ENCODE data around the gene HELQ.

GRCh38 chr4:83371235-83371634, 84.4 kb downstream of the HELQ start:
- TF ChIP-seq POLR2A (IDR thresholded peaks at IDR 0.05) (no peak), POLR2AphosphoS5 (IDR thresholded peaks at IDR 0.05) (no peak), EP300 (IDR thresholded peaks at IDR 0.05) (no peak)
- TF ChIP-seq, protein P1, sequence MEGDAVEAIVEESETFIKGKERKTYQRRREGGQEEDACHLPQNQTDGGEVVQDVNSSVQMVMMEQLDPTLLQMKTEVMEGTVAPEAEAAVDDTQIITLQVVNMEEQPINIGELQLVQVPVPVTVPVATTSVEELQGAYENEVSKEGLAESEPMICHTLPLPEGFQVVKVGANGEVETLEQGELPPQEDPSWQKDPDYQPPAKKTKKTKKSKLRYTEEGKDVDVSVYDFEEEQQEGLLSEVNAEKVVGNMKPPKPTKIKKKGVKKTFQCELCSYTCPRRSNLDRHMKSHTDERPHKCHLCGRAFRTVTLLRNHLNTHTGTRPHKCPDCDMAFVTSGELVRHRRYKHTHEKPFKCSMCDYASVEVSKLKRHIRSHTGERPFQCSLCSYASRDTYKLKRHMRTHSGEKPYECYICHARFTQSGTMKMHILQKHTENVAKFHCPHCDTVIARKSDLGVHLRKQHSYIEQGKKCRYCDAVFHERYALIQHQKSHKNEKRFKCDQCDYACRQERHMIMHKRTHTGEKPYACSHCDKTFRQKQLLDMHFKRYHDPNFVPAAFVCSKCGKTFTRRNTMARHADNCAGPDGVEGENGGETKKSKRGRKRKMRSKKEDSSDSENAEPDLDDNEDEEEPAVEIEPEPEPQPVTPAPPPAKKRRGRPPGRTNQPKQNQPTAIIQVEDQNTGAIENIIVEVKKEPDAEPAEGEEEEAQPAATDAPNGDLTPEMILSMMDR (IDR thresholded peaks at IDR 0.05), result no peak
